Sigmoid colon (tissue), 7 donors: ENCODE data around the gene SUGCT. TPM values are rescaled to one million over a fixed set of nuclear protein-coding genes. Genes with fewer than 3 reads are reported as not detected.

Source experiments
- DNase-seq: peaks from one replicate; pipeline ENCODE4 v3.0.0-alpha.2; 2019
- H3K27ac ChIP-seq, 4 donors: fragments of 200-600 bp; sonication (generic); one replicate each; pipeline ENCODE4 v1.5.1; 2016 to 2019; ENCODE audit warnings: mild to moderate bottlenecking in 1 of 4
- H3K27me3 ChIP-seq, 3 donors: fragments of 200-600 bp; sonication (generic); one replicate each; pipeline ENCODE4 v1.5.1; 2019; ENCODE audit warnings: mild to moderate bottlenecking in 1 of 3
- H3K36me3 ChIP-seq, 4 donors: fragments of 200-600 bp; sonication (generic); one replicate each; pipeline ENCODE4 v1.5.1; 2016 to 2019
- H3K4me1 ChIP-seq, 4 donors: fragments of 200-600 bp; sonication (generic); one replicate each; pipeline ENCODE4 v1.5.1; 2017 to 2019
- H3K4me3 ChIP-seq, 4 donors: fragments of 200-600 bp; sonication (generic); one replicate each; pipeline ENCODE4 v1.5.1; 2017 to 2019; ENCODE audit warnings: mild to moderate bottlenecking in 2 of 4, moderate library complexity in 1 of 4
- H3K9me3 ChIP-seq, 4 donors: fragments of 200-600 bp in 3 of 4; sonication (generic) in 3 of 4; one replicate each; pipeline versions ENCODE4 v1.5.1 to v1.6.1; 2013 to 2019
- CTCF ChIP-seq, 4 experiments: fragments of 450-650 bp in 3 of 4; fragments of 200-600 bp in 1 of 4; IDR thresholded peaks; one replicate each; pipeline ENCODE4 v1.5.1; 2016 to 2019; ENCODE audit warnings: antibody characterized with exemption in 4 of 4, mild to moderate bottlenecking in 3 of 4, moderate library complexity in 2 of 4
- EP300 ChIP-seq, 4 donors: sonication (generic); formaldehyde crosslinking; IDR thresholded peaks; one replicate each; pipeline ENCODE4 v1.6.1; 2017; ENCODE audit warnings: antibody characterized with exemption in 4 of 4
- POLR2A ChIP-seq, 2 donors: fragments of 450-650 bp; IDR thresholded peaks; one replicate each; pipeline ENCODE4 v1.6.1; 2016; ENCODE audit warnings: antibody characterized with exemption in 2 of 2, mild to moderate bottlenecking in 2 of 2, moderate library complexity in 2 of 2
- POLR2AphosphoS5 ChIP-seq, 4 donors: sonication (generic); formaldehyde crosslinking; IDR thresholded peaks; one replicate each; pipeline ENCODE4 v1.6.1; 2017; ENCODE audit warnings: antibody characterized with exemption in 4 of 4
- WGBS, 2 donors: extraction: QIAGEN DNeasy Blood & Tissue Kit; methylation state at CpG; one replicate each; pipeline ENCODE4 v1.1.7; 2013; 5-methylcytosine and 5-hydroxymethylcytosine counted together
- intact Hi-C: fragments of 100-400 bp; cut with DNase I; formaldehyde crosslinking; loops from one replicate; pipeline ENCODE4 v1.15.1; 2023
- polyA plus RNA-seq, 3 donors: library from polyadenylated mRNA; stranded (reverse); fragments of 200-250 nt; gene quantifications; one replicate each; pipeline ENCODE4 v1.2.3, GENCODE V29; 2013
- total RNA-seq, 4 donors: library from RNA; depleted of rRNA; stranded (reverse); fragments of >200 nt; gene quantifications; one replicate each; pipeline ENCODE4 v1.1.0, GENCODE V29; 2016
- donor health status: healthy with polysubstance abuse.
- donor health status: Bipolar disorder and iron deficiency.
- donor health status: healthy.

Gene SUGCT
- total and polyA plus RNA-seq, 7 donors = 2.3 to 25.9 (median 6.3) TPM

- peaks cover 0 to 10% (median 4%) of the 10 kb centered on the region in 4 donors for H3K4me1 ChIP-seq
- DNase-seq = no peak
- intact Hi-C loops = no loop called here
- peaks cover 10 to 49% (median 15%) of the 10 kb centered on the region in 4 donors for H3K36me3 ChIP-seq
- H3K4me3 ChIP-seq = no peak overlapping the region
- H3K27me3 ChIP-seq = no peaks in the 10 kb centered on the region
- TF ChIP-seq POLR2A (IDR thresholded peaks at IDR 0.05) (no peak), CTCF (IDR thresholded peaks at IDR 0.05) (no peak), POLR2AphosphoS5 (IDR thresholded peaks at IDR 0.05) (no peak)
- no peaks in the 10 kb centered on the region for H3K9me3 ChIP-seq
- no peak overlapping the region for H3K27ac ChIP-seq
- WGBS, 2 donors = 17 to 57% methylated on average over 1 of the region's 1 CpG
Observed at GRCh38 chr7:40095695-40096327, 39.0 kb upstream of the SUGCT start.

GRCh38 chr7:40097728-40098127 is 37.1 kb upstream of the SUGCT start:
- peaks cover 0 to 10% (median 4%) of the 10 kb centered on the region in 4 donors for H3K4me1 ChIP-seq
- peaks cover 10 to 33% (median 13%) of the 10 kb centered on the region in 4 donors for H3K36me3 ChIP-seq
- intact Hi-C loops = no loop called here
- no peak for TF ChIP-seq POLR2A (IDR thresholded peaks at IDR 0.05)
- TF ChIP-seq CTCF (IDR thresholded peaks at IDR 0.05) = no peak
- no peak for TF ChIP-seq EP300 (IDR thresholded peaks at IDR 0.05)
- TF ChIP-seq POLR2AphosphoS5 (IDR thresholded peaks at IDR 0.05) = no peak
- H3K27me3 ChIP-seq = no peaks in the 10 kb centered on the region
- H3K27ac ChIP-seq = no peak overlapping the region
- no peaks in the 10 kb centered on the region for H3K9me3 ChIP-seq
- H3K4me3 ChIP-seq = no peak overlapping the region
- 90 to 94% methylated on average over 2 of the region's 2 CpGs for WGBS, 2 donors
- DNase-seq = no peak

- H3K36me3 ChIP-seq = peaks cover 5 to 22% (median 6%) of the 10 kb centered on the region in 4 donors
- H3K27me3 ChIP-seq = no peaks in the 10 kb centered on the region
- H3K4me3 ChIP-seq = no peak overlapping the region
- H3K27ac ChIP-seq = no peak overlapping the region
- H3K9me3 ChIP-seq = no peaks in the 10 kb centered on the region
- peaks cover 0 to 10% (median 4%) of the 10 kb centered on the region in 4 donors for H3K4me1 ChIP-seq
- DNase-seq = no peak
- no peak for TF ChIP-seq CTCF (IDR thresholded peaks at IDR 0.05)
- TF ChIP-seq POLR2AphosphoS5 (IDR thresholded peaks at IDR 0.05) = no peak
- TF ChIP-seq POLR2A (IDR thresholded peaks at IDR 0.05) = no peak
- no peak for TF ChIP-seq EP300 (IDR thresholded peaks at IDR 0.05)
- intact Hi-C loops = no loop called here
Observed at GRCh38 chr7:40098810-40099209, 36.0 kb upstream of the SUGCT start.

- Histone ChIP-seq H3K36me3 (peaks cover 0 to 12% (median 0%) of the 10 kb centered on the region in 4 donors), H3K4me1 (peaks cover 0 to 10% (median 4%) of the 10 kb centered on the region in 4 donors), H3K27me3 (no peaks in the 10 kb centered on the region), H3K4me3 (no peak overlapping the region), H3K27ac (no peak overlapping the region), H3K9me3 (no peaks in the 10 kb centered on the region)
- 93 to 96% methylated on average over 4 of the region's 4 CpGs for WGBS, 2 donors
- no peak for TF ChIP-seq POLR2A (IDR thresholded peaks at IDR 0.05)
- TF ChIP-seq POLR2AphosphoS5 (IDR thresholded peaks at IDR 0.05) = no peak
- TF ChIP-seq CTCF (IDR thresholded peaks at IDR 0.05) = no peak
- TF ChIP-seq EP300 (IDR thresholded peaks at IDR 0.05) = no peak
- intact Hi-C loops = no loop called here
- DNase-seq = no peak
Observed at GRCh38 chr7:40099837-40100236, 35.0 kb upstream of the SUGCT start.

- Histone ChIP-seq H3K4me1 (peaks cover 0 to 10% (median 4%) of the 10 kb centered on the region in 4 donors), H3K27me3 (no peaks in the 10 kb centered on the region), H3K4me3 (no peak overlapping the region), H3K9me3 (no peaks in the 10 kb centered on the region), H3K36me3 (no peaks in the 10 kb centered on the region), H3K27ac (no peak overlapping the region)
- TF ChIP-seq EP300 (IDR thresholded peaks at IDR 0.05) (no peak), POLR2A (IDR thresholded peaks at IDR 0.05) (no peak), POLR2AphosphoS5 (IDR thresholded peaks at IDR 0.05) (no peak), CTCF (IDR thresholded peaks at IDR 0.05) (no peak)
- intact Hi-C loops = no loop called here
- WGBS, 2 donors = 89 to 91% methylated on average over 3 of the region's 3 CpGs
- DNase-seq = no peak
Observed at GRCh38 chr7:40101201-40101600, 33.6 kb upstream of the SUGCT start.
